Erythroblast (primary cell): Measurements from ENCODE around the gene SNRNP70.

Source experiments
- GATA1 ChIP-seq: IDR thresholded peaks from 2 replicates; pipeline ENCODE4 v1.6.1; 2011; ENCODE audit warnings: low read depth, mild to moderate bottlenecking, control low read depth, low read length, moderate library complexity
- POLR2A ChIP-seq: IDR thresholded peaks from 2 replicates; pipeline ENCODE4 v1.6.1; 2011; ENCODE audit warnings: mild to moderate bottlenecking, low read length

DNA sequence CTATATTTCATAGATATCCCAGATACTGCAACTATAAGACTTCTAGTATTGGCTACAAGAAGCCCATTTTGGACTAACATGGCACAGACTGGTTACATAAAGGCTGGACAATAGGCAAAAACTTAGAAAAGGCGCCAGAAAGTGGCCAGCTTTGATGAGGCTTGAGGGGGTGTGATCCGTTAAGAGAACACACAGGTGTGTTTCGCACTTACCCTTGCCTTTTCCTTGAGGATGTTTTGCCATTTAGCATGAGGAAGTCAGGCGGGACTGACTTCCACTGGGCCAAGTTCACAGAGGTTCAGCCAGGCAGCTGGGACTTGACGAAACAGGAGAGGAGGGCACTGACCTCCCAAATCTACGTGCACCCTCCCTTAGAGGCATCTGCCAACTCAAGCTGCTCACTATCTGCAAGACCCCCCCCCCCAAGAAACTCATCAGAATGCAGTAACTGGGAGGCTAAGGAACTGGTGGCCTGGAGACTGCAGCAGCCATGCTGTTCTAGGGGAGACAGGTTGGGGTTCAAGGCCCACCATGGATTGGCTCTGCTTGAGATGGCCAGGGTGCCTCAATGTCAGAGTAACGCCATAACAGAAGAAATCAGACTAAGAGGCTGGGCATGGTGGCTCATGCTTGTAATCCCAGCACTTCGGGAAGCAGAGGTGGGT is 24.4 kb downstream of the SNRNP70 start:
- TF ChIP-seq POLR2A, result no peak
- TF ChIP-seq GATA1, result no peak
